ENCODE data around the gene BRD4. TPM values are rescaled to one million over a fixed set of nuclear protein-coding genes. Genes with fewer than 3 reads are reported as not detected.

Gene BRD4
- total RNA-seq, 1 donor from 2014 or later = 109 TPM

- peaks cover 68% of the 10 kb centered on the region for H3K36me3 Mint-ChIP-seq (ENCODE audit: low read depth)
- H3K9me3 Mint-ChIP-seq = no peaks in the 10 kb centered on the region
- no peak overlapping the region for H3K4me3 Mint-ChIP-seq
- intact Hi-C loops (cut with micrococcal nuclease) = no loop called here
- DNase-seq = no peak
- H3K27ac Mint-ChIP-seq = no peak overlapping the region
- H3K27me3 Mint-ChIP-seq = no peaks in the 10 kb centered on the region
- no peaks in the 10 kb centered on the region for H3K4me1 Mint-ChIP-seq
Observed at GRCh38 chr19:15256708-15257331, 75.5 kb downstream of the BRD4 start.

- H3K36me3 Mint-ChIP-seq (ENCODE audit: low read depth) = peaks cover 58% of the 10 kb centered on the region
- DNase-seq = no peak
- no peaks in the 10 kb centered on the region for H3K4me1 Mint-ChIP-seq
- no peak overlapping the region for H3K4me3 Mint-ChIP-seq
- no peaks in the 10 kb centered on the region for H3K9me3 Mint-ChIP-seq
- H3K27ac Mint-ChIP-seq = no peak overlapping the region
- H3K27me3 Mint-ChIP-seq = no peaks in the 10 kb centered on the region
- intact Hi-C loops (cut with micrococcal nuclease) = no loop called here
Observed at GRCh38 chr19:15255359-15255990, 76.9 kb downstream of the BRD4 start.

- intact Hi-C loops (cut with micrococcal nuclease) = no loop called here
Observed at GRCh38 chr19:15254547-15254946, 77.8 kb downstream of the BRD4 start.

GRCh38 chr19:15253513-15253912 is 78.8 kb downstream of the BRD4 start:
- H3K9me3 Mint-ChIP-seq = no peaks in the 10 kb centered on the region
- no peak for DNase-seq
- H3K27me3 Mint-ChIP-seq = no peaks in the 10 kb centered on the region
- no peak overlapping the region for H3K4me3 Mint-ChIP-seq
- H3K27ac Mint-ChIP-seq = no peak overlapping the region
- no peaks in the 10 kb centered on the region for H3K4me1 Mint-ChIP-seq
- intact Hi-C loops (cut with micrococcal nuclease) = no loop called here
- H3K36me3 Mint-ChIP-seq (ENCODE audit: low read depth) = peaks cover 46% of the 10 kb centered on the region

More at GRCh38 chr19:15254547-15254946, 77.8 kb downstream of the BRD4 start:
- Mint-ChIP-seq H3K27ac (no peak overlapping the region), H3K4me1 (no peaks in the 10 kb centered on the region), H3K27me3 (no peaks in the 10 kb centered on the region), H3K9me3 (no peaks in the 10 kb centered on the region), H3K4me3 (no peak overlapping the region), H3K36me3 (ENCODE audit: low read depth) (peaks cover 54% of the 10 kb centered on the region)
- no peak for DNase-seq

GRCh38 chr19:15253061-15253460 is 79.3 kb downstream of the BRD4 start:
- Mint-ChIP-seq H3K27me3 (no peaks in the 10 kb centered on the region), H3K4me3 (no peak overlapping the region), H3K27ac (no peak overlapping the region), H3K9me3 (no peaks in the 10 kb centered on the region), H3K4me1 (no peaks in the 10 kb centered on the region), H3K36me3 (ENCODE audit: low read depth) (peaks cover 45% of the 10 kb centered on the region)
- intact Hi-C loops (cut with micrococcal nuclease) = no loop called here
- DNase-seq = no peak

- Mint-ChIP-seq H3K27ac (no peak overlapping the region), H3K4me3 (no peak overlapping the region), H3K36me3 (ENCODE audit: low read depth) (peaks cover 43% of the 10 kb centered on the region), H3K27me3 (no peaks in the 10 kb centered on the region), H3K4me1 (no peaks in the 10 kb centered on the region), H3K9me3 (no peaks in the 10 kb centered on the region)
- no peak for DNase-seq
- intact Hi-C loops (cut with micrococcal nuclease) = no loop called here
Observed at GRCh38 chr19:15252398-15253018, 79.8 kb downstream of the BRD4 start.

GRCh38 chr19:15251749-15252397 is 80.5 kb downstream of the BRD4 start:
- no peaks in the 10 kb centered on the region for H3K4me1 Mint-ChIP-seq
- H3K36me3 Mint-ChIP-seq (ENCODE audit: low read depth) = peaks cover 42% of the 10 kb centered on the region
- intact Hi-C loops (cut with micrococcal nuclease) = no loop called here
- no peak for DNase-seq
- no peaks in the 10 kb centered on the region for H3K27me3 Mint-ChIP-seq
- H3K9me3 Mint-ChIP-seq = no peaks in the 10 kb centered on the region
- H3K27ac Mint-ChIP-seq = no peak overlapping the region
- H3K4me3 Mint-ChIP-seq = no peak overlapping the region

GRCh38 chr19:15251010-15251748 is 81.2 kb downstream of the BRD4 start:
- intact Hi-C loops (cut with micrococcal nuclease) = no loop called here
- H3K36me3 Mint-ChIP-seq (ENCODE audit: low read depth) = peaks cover 39% of the 10 kb centered on the region
- no peak overlapping the region for H3K27ac Mint-ChIP-seq

GRCh38 chr19:15250640-15250993 is 81.7 kb downstream of the BRD4 start:
- H3K36me3 Mint-ChIP-seq (ENCODE audit: low read depth) = peaks cover 40% of the 10 kb centered on the region
- H3K4me1 Mint-ChIP-seq = no peaks in the 10 kb centered on the region
- intact Hi-C loops (cut with micrococcal nuclease) = no loop called here
- no peak overlapping the region for H3K4me3 Mint-ChIP-seq
- no peak for DNase-seq
- H3K27me3 Mint-ChIP-seq = no peaks in the 10 kb centered on the region
- H3K27ac Mint-ChIP-seq = no peak overlapping the region
- H3K9me3 Mint-ChIP-seq = no peaks in the 10 kb centered on the region

More at GRCh38 chr19:15251010-15251748, 81.2 kb downstream of the BRD4 start:
- Mint-ChIP-seq H3K9me3 (no peaks in the 10 kb centered on the region), H3K27me3 (no peaks in the 10 kb centered on the region), H3K4me3 (no peak overlapping the region), H3K4me1 (no peaks in the 10 kb centered on the region)
- DNase-seq = no peak

- Mint-ChIP-seq H3K4me3 (no peak overlapping the region), H3K27me3 (no peaks in the 10 kb centered on the region), H3K36me3 (ENCODE audit: low read depth) (peaks cover 37% of the 10 kb centered on the region), H3K9me3 (no peaks in the 10 kb centered on the region), H3K27ac (no peak overlapping the region), H3K4me1 (no peaks in the 10 kb centered on the region)
- DNase-seq = no peak
- intact Hi-C loops (cut with micrococcal nuclease) = no loop called here
Observed at GRCh38 chr19:15249972-15250639, 82.2 kb downstream of the BRD4 start.

GRCh38 chr19:15249528-15249874 is 82.8 kb downstream of the BRD4 start:
- Mint-ChIP-seq H3K4me3 (no peak overlapping the region), H3K27me3 (no peaks in the 10 kb centered on the region), H3K27ac (no peak overlapping the region), H3K9me3 (no peaks in the 10 kb centered on the region), H3K4me1 (no peaks in the 10 kb centered on the region), H3K36me3 (ENCODE audit: low read depth) (peaks cover 38% of the 10 kb centered on the region)
- intact Hi-C loops (cut with micrococcal nuclease) = no loop called here
- no peak for DNase-seq

GRCh38 chr19:15248648-15249527 is 83.5 kb downstream of the BRD4 start:
- intact Hi-C loops (cut with micrococcal nuclease) = no loop called here
- no peak overlapping the region for H3K27ac Mint-ChIP-seq
- H3K4me1 Mint-ChIP-seq = no peaks in the 10 kb centered on the region
- peaks cover 34% of the 10 kb centered on the region for H3K36me3 Mint-ChIP-seq (ENCODE audit: low read depth)
- H3K27me3 Mint-ChIP-seq = no peaks in the 10 kb centered on the region
- H3K9me3 Mint-ChIP-seq = no peaks in the 10 kb centered on the region
- no peak for DNase-seq
- no peak overlapping the region for H3K4me3 Mint-ChIP-seq

GRCh38 chr19:15248106-15248505 is 84.2 kb downstream of the BRD4 start:
- no peak overlapping the region for H3K27ac Mint-ChIP-seq
- no peak overlapping the region for H3K4me3 Mint-ChIP-seq

More at GRCh38 chr19:15248106-15248505, 84.2 kb downstream of the BRD4 start:
- Mint-ChIP-seq H3K36me3 (ENCODE audit: low read depth) (peaks cover 33% of the 10 kb centered on the region), H3K9me3 (no peaks in the 10 kb centered on the region), H3K27me3 (no peaks in the 10 kb centered on the region), H3K4me1 (no peaks in the 10 kb centered on the region)
- DNase-seq = no peak
- intact Hi-C loops (cut with micrococcal nuclease) = no loop called here

Data from activated CD4-positive, alpha-beta T cell treated with anti-CD3 and anti-CD28 coated beads, Interleukin-2, amount 10 ng/mL, durations not matched to agents 24 days and 14 days (primary cell).